ENCODE results near the gene HLA-DOA.

Gene HLA-DOA

GRCh38 chr6:32963866-32964265 lies 45.5 kb downstream of the HLA-DOA start:
- no peak for DNase-seq (ENCODE audit: low read depth)

GRCh38 chr6:32962213-32962826 lies 47.1 kb downstream of the HLA-DOA start:
- no peak for DNase-seq (ENCODE audit: low read depth)

- DNase-seq (ENCODE audit: low read depth), result no peak
Observed at GRCh38 chr6:32960563-32960962, 48.8 kb downstream of the HLA-DOA start.

- no peak for DNase-seq (ENCODE audit: low read depth)
Observed at GRCh38 chr6:32956176-32956575, 53.2 kb downstream of the HLA-DOA start.

GRCh38 chr6:32954986-32955802 lies 54.2 kb downstream of the HLA-DOA start:
- DNase-seq (ENCODE audit: low read depth), result no peak

- DNase-seq (ENCODE audit: low read depth), result no peak
Observed at GRCh38 chr6:32954267-32954666, 55.1 kb downstream of the HLA-DOA start.
